Measurements from ENCODE around the gene VIT.

DNA sequence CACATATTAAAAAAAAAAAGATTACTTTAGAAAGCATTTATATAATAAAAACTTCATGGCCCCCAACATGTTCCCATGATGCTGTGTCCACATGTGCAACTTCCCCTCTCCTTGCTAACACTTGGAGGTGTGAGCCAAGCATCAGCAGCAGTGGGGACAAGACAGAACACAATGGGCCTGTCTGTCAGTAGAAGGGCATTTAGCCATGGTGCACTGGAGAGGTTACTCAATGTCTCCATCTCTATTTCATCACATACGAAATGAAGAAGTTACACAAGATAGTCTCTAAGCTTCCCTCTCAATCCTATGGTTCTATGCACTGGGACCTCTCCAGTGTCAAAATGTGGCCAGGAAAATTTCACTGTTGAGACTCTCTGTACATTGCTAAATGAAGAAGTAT is 2.5 kb downstream of the VIT start:
- TF ChIP-seq POLR2A (IDR thresholded peaks at IDR 0.05; ENCODE audit: low read depth, low read length) (no peak), POLR2AphosphoS5 (IDR thresholded peaks at IDR 0.05; ENCODE audit: low read depth, low read length) (no peak), POU2F2 (IDR thresholded peaks at IDR 0.05; ENCODE audit: low read depth, low read length) (no peak)

All from GM12891 (cell line).